Sigmoid colon (tissue), 4 donors: ENCODE data around the gene PIK3IP1.

Experiments
- EP300 ChIP-seq, 4 donors: sonication (generic); formaldehyde crosslinking; IDR thresholded peaks; one replicate each; pipeline ENCODE4 v1.6.1; 2017; ENCODE audit warnings: antibody characterized with exemption in 4 of 4
- TF ChIP-seq, protein P1 (sequence below), 4 experiments: fragments of 450-650 bp in 3 of 4; fragments of 200-600 bp in 1 of 4; IDR thresholded peaks; one replicate each; pipeline ENCODE4 v1.5.1; 2016 to 2019; ENCODE audit warnings: antibody characterized with exemption in 4 of 4, mild to moderate bottlenecking in 3 of 4, moderate library complexity in 2 of 4

DNA sequence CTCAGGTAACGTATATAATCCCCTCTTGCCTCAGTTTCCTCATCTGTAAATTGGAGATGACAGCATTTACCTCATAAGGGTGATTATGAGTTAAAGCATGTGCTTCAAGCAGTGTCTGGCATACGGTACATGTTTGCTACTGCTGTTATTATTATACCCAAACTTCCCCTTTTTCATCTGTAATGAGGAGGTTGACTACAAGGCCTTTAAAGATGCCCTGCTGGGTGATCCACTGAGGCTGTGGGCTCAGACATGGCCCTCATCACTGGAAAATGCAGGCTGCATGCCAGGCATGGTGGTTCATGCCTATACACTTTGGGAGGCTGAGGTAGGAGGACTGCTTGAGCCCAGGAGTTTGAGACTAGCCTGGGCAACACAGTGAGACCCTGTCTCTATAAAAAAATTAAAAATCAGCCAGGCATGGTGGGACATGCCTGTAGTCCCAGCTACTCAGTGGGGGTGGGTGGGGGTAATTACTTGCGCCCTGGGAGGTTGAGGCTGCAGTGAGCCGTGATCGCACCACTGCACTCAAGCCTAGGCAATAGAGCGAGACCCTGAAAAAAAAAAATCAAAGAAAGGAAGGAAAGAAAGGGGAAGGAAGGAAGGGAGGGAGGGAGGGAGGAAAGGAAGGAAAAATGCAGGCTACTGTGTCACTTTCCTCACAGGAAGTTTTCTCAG, 4.3 kb downstream of the PIK3IP1 start:
- TF ChIP-seq EP300 (IDR thresholded peaks at IDR 0.05), result no peak
- TF ChIP-seq, protein P1, sequence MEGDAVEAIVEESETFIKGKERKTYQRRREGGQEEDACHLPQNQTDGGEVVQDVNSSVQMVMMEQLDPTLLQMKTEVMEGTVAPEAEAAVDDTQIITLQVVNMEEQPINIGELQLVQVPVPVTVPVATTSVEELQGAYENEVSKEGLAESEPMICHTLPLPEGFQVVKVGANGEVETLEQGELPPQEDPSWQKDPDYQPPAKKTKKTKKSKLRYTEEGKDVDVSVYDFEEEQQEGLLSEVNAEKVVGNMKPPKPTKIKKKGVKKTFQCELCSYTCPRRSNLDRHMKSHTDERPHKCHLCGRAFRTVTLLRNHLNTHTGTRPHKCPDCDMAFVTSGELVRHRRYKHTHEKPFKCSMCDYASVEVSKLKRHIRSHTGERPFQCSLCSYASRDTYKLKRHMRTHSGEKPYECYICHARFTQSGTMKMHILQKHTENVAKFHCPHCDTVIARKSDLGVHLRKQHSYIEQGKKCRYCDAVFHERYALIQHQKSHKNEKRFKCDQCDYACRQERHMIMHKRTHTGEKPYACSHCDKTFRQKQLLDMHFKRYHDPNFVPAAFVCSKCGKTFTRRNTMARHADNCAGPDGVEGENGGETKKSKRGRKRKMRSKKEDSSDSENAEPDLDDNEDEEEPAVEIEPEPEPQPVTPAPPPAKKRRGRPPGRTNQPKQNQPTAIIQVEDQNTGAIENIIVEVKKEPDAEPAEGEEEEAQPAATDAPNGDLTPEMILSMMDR (IDR thresholded peaks at IDR 0.05), result no peak
